RWPE1 (cell line): ENCODE results near the gene LGALS3BP.

Experiments
- CTCF ChIA-PET: fragments of 350-600 bp; sonication (Branson Sonifier 250); formaldehyde crosslinking; extraction: SDS; loops from one replicate; lab custom pipeline; 2021; lab: Yijun Ruan, JAX
- POLR2A ChIA-PET: fragments of 400-600 bp; formaldehyde crosslinking; extraction: SDS; loops from one replicate; lab custom pipeline; 2020; ENCODE audit warnings: antibody characterized with exemption; ENCODE audit not compliant: low non-redundant PET; lab: Yijun Ruan, JAX
- DNase-seq: peaks from one replicate; pipeline ENCODE4 v3.0.0; 2012; ENCODE audit warnings: low spot score
- H3K27ac ChIP-seq: fragments of 450-650 bp; 2 replicates; pipeline ENCODE4 v1.5.1; 2017
- TF ChIP-seq, protein P1 (sequence below): fragments of 450-650 bp; conservative IDR thresholded peaks from 2 replicates; pipeline ENCODE4 v1.5.1; 2017; ENCODE audit warnings: low read depth, mild to moderate bottlenecking

Gene LGALS3BP

DNA sequence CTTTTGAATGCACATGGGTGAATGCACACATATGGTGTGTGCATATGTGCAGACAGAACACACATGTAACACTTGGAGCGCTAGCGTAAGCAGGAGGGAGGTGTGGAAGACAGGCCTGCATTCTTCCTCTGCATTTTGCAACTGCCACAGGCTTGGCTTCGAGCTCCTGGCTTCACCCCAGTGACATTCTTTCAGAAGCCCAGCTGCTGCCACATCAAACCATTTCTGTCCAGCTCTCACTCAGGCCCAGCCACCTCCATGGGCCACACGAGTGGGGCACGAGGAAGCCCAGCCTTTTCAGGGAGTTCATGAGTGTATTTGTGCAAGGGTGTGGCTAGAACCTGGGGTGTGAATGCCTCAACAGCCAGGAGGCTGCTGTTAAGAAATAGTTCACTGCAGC, 18.8 kb downstream of the LGALS3BP start:
- DNase-seq, result no peak
- POLR2A ChIA-PET, result no interaction called here
- TF ChIP-seq, protein P1, sequence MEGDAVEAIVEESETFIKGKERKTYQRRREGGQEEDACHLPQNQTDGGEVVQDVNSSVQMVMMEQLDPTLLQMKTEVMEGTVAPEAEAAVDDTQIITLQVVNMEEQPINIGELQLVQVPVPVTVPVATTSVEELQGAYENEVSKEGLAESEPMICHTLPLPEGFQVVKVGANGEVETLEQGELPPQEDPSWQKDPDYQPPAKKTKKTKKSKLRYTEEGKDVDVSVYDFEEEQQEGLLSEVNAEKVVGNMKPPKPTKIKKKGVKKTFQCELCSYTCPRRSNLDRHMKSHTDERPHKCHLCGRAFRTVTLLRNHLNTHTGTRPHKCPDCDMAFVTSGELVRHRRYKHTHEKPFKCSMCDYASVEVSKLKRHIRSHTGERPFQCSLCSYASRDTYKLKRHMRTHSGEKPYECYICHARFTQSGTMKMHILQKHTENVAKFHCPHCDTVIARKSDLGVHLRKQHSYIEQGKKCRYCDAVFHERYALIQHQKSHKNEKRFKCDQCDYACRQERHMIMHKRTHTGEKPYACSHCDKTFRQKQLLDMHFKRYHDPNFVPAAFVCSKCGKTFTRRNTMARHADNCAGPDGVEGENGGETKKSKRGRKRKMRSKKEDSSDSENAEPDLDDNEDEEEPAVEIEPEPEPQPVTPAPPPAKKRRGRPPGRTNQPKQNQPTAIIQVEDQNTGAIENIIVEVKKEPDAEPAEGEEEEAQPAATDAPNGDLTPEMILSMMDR, result no peak
- peak overlapping the region; percentile 16; the same call in 1 of the 2 replicates for H3K27ac ChIP-seq
- CTCF ChIA-PET, result interaction anchor here (0.5 to 0.7 kb wide), 3 partner anchors 9 to 297 kb away, joined by 3 to 4 read pairs (median 3); no protein-coding TSS in a partner anchor

- ChIA-PET POLR2A (no interaction called here), CTCF (no interaction called here)
- no peak for DNase-seq
- no peak overlapping the region for H3K27ac ChIP-seq
- TF ChIP-seq, protein P1, result no peak
These were observed 19.9 kb downstream of the LGALS3BP start for GRCh38 chr17:78959803-78960202.

GRCh38 chr17:78958641-78959127, 21.0 kb downstream of the LGALS3BP start:
- DNase-seq, result no peak
- ChIA-PET POLR2A (interaction anchor here (0.7 kb wide), 1 partner anchor 45 kb away, joined by 3 read pairs; no protein-coding TSS in a partner anchor), CTCF (interaction anchor here (0.7 to 0.9 kb wide), 2 partner anchors 15 to 85 kb away, joined by 4 to 5 read pairs; no protein-coding TSS in a partner anchor)
- H3K27ac ChIP-seq, result peak overlapping the region; percentile 4
- TF ChIP-seq, protein P1, result no peak

DNA sequence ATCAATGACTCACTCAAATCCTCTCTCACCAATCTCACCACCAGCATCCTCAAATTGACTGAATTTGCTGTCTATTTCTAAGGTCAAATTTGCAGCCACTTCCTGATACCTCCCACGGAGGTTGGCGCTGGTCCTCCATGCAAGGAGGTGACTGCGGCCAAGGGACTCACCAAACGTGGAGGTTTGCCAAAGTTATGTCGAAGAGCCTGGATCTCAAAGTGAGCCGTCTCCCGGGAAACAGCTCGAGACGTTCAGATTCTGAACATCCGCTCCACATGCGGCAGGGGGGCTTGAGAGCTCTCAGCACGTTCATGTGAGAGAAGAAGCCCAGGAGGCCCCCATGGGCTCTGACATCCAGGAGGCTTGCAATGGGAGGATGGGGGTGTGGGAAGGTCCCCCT, 22.6 kb downstream of the LGALS3BP start:
- no peak for DNase-seq
- H3K27ac ChIP-seq, result no peak overlapping the region
- TF ChIP-seq, protein P1, result no peak
- ChIA-PET CTCF (no interaction called here), POLR2A (no interaction called here)

DNA sequence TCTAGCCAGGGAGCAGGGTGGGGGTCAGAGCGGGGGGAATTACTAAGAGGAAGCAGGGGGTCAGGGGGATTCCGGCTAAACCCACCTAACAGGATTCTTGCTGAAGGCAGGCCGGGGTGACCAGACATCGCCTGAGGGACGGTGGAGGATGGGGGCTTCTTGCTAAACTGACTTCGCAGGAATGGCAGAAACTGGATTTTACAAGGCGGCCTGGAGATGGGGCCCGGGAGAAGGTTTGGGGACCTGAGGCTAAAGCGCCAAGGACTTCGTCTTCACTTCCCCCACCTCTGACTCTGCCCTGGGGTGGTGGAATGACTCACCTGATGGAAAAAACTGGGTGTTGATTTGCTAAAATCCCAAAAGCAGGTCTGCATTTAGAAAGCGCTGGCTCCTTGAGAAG, 23.5 kb downstream of the LGALS3BP start:
- peak; percentile 40 for DNase-seq
- TF ChIP-seq, protein P1, result no peak
- H3K27ac ChIP-seq, result no peak overlapping the region
- ChIA-PET CTCF (no interaction called here), POLR2A (no interaction called here)

- POLR2A ChIA-PET, result no interaction called here
- TF ChIP-seq, protein P1, result no peak
- no peak for DNase-seq
- H3K27ac ChIP-seq, result no peak overlapping the region
- CTCF ChIA-PET, result interaction anchor here (0.6 to 2.2 kb wide), 2 partner anchors 17 to 98 kb away, joined by 3 to 10 read pairs; no protein-coding TSS in a partner anchor
These were observed 25.0 kb downstream of the LGALS3BP start for GRCh38 chr17:78954684-78955083.
